Lower lobe of right lung (tissue), 2 donors: Measurements from ENCODE around the gene PCNX4. TPM values are rescaled to one million over a fixed set of nuclear protein-coding genes. Genes with fewer than 3 reads are reported as not detected.

Experiments
- ATAC-seq, 2 donors: fragments of 200-7000 bp; cut with Tn5 transposase; one replicate each; pipeline ENCODE4 v1.9.1; 2020 to 2022; ENCODE audit warnings: mild to moderate bottlenecking in 2 of 2, moderate library complexity in 2 of 2
- DNase-seq: peaks from one replicate; pipeline ENCODE4 v3.0.0-alpha.2; 2020
- H3K27ac ChIP-seq: fragments of 200-600 bp; one replicate; pipeline ENCODE4 v1.8.0; 2022
- H3K27me3 ChIP-seq: fragments of 200-600 bp; one replicate; pipeline ENCODE4 v1.8.0; 2022; ENCODE audit warnings: low read depth
- H3K36me3 ChIP-seq: fragments of 200-600 bp; one replicate; pipeline ENCODE4 v1.8.0; 2022; ENCODE audit warnings: mild to moderate bottlenecking
- H3K4me1 ChIP-seq: fragments of 200-600 bp; one replicate; pipeline ENCODE4 v1.8.0; 2022
- H3K4me3 ChIP-seq: fragments of 200-600 bp; one replicate; pipeline ENCODE4 v1.8.0; 2022; ENCODE audit warnings: mild to moderate bottlenecking
- H3K9me3 ChIP-seq: fragments of 200-600 bp; one replicate; pipeline ENCODE4 v1.8.0; 2022
- intact Hi-C: fragments of 100-400 bp; cut with DNase I; formaldehyde crosslinking; loops from one replicate; pipeline ENCODE4 v1.11.0; 2022
- total RNA-seq: library from RNA; stranded (reverse); fragmentation: NEBNext Ultra II Directional; extraction: Animal tissue kit (Norgen Biotek cat#: 25700); gene quantifications from one replicate; pipeline ENCODE4 v1.2.1, GENCODE V29; 2021
- TF ChIP-seq, protein P1 (sequence below): fragments of 200-600 bp; IDR thresholded peaks from one replicate; pipeline ENCODE4 v1.8.0; 2022; ENCODE audit warnings: antibody characterized with exemption, mild to moderate bottlenecking
- donor health status: DM: no; HTN: yes; CAD: no; lungs with severe emphysema.

The PCNX4 gene
- total RNA-seq, 1 donor from 2014 or later = 36.1 TPM

DNA sequence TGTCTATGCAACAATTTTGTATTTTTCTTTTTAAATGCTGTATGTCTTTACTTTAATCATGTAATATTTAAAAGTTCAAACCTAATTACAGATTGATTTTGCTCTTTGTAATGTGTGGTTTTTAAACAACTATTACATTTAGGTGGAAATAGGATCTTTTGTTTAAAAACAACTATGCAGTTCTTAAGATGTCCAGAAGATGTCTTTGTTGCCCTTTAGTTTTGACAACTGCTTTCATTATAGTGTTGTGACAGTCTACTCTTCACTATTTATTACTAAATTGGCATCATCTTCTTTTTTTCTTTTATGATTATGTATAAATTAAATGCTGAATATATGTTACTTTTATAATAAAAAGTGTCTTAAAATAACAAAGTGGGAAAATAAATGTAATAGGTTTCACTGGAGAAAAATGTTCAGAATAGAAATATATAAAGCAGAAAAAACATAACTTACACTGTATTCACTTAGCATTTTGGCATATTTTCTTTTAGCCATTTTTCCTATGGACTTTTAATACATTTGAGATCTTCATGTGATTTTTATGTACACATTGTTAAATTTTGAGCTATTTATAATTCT is 27.1 kb upstream of the PCNX4 start:
- no peaks in the 10 kb centered on the region for H3K4me1 ChIP-seq
- ATAC-seq (no peak), DNase-seq (no peak)
- H3K9me3 ChIP-seq = no peaks in the 10 kb centered on the region
- TF ChIP-seq, protein P1, sequence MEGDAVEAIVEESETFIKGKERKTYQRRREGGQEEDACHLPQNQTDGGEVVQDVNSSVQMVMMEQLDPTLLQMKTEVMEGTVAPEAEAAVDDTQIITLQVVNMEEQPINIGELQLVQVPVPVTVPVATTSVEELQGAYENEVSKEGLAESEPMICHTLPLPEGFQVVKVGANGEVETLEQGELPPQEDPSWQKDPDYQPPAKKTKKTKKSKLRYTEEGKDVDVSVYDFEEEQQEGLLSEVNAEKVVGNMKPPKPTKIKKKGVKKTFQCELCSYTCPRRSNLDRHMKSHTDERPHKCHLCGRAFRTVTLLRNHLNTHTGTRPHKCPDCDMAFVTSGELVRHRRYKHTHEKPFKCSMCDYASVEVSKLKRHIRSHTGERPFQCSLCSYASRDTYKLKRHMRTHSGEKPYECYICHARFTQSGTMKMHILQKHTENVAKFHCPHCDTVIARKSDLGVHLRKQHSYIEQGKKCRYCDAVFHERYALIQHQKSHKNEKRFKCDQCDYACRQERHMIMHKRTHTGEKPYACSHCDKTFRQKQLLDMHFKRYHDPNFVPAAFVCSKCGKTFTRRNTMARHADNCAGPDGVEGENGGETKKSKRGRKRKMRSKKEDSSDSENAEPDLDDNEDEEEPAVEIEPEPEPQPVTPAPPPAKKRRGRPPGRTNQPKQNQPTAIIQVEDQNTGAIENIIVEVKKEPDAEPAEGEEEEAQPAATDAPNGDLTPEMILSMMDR = peak; percentile 50
- H3K4me3 ChIP-seq = no peak overlapping the region
- no peaks in the 10 kb centered on the region for H3K27me3 ChIP-seq
- no peak overlapping the region for H3K27ac ChIP-seq
- intact Hi-C loops = loop anchor here (5.0 kb wide), 1 partner anchor 118 kb away; no protein-coding TSS in a partner anchor
- H3K36me3 ChIP-seq = no peaks in the 10 kb centered on the region

DNA sequence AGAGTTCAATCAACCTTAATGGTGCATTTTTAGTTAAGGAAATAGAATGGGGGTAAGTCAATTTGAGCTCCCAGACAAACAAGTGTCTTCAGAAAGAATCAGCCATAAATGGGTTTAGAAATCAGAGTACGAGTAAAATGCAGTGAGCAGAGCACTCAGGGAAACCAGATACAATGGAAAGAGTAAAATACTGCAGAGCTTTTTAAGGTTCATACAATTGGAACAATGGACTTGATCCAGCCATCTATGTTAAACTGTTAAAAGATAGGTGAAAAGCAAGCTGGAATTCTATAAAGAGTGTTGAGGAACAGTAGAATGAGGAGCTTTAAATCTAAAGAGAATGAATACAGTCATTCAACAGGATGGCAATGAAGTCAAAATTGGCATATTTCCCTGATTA is 23.8 kb upstream of the PCNX4 start:
- Histone ChIP-seq H3K9me3 (no peaks in the 10 kb centered on the region), H3K27me3 (no peaks in the 10 kb centered on the region), H3K27ac (no peak overlapping the region), H3K4me3 (no peak overlapping the region), H3K4me1 (no peaks in the 10 kb centered on the region), H3K36me3 (no peaks in the 10 kb centered on the region)
- ATAC-seq (no peak), DNase-seq (no peak)
- intact Hi-C loops = no loop called here
- TF ChIP-seq, protein P1 = no peak

DNA sequence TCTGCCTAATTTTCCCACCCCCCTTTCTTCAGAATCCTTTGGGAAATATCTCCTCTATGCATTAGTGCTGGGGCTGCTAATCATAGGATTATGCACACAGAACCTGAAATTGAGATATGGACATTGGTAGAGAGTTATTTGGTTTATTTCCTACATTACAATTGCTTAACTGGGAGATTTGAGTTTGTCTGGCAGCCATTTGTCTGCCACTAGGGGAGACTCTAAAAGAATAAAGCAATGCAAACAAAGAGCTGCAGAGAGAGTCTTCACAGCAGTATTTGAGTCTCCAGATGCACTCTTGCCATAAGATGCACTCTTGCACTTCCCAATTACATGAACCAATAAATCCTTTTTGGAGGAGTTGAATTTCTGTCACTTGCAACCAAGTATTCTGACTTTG is 12.0 kb upstream of the PCNX4 start:
- Histone ChIP-seq H3K4me1 (no peaks in the 10 kb centered on the region), H3K27ac (no peak overlapping the region), H3K9me3 (no peaks in the 10 kb centered on the region), H3K4me3 (no peak overlapping the region), H3K27me3 (no peaks in the 10 kb centered on the region), H3K36me3 (no peaks in the 10 kb centered on the region)
- no peak for DNase-seq
- TF ChIP-seq, protein P1 = no peak
- intact Hi-C loops = no loop called here
- ATAC-seq = no peak

DNA sequence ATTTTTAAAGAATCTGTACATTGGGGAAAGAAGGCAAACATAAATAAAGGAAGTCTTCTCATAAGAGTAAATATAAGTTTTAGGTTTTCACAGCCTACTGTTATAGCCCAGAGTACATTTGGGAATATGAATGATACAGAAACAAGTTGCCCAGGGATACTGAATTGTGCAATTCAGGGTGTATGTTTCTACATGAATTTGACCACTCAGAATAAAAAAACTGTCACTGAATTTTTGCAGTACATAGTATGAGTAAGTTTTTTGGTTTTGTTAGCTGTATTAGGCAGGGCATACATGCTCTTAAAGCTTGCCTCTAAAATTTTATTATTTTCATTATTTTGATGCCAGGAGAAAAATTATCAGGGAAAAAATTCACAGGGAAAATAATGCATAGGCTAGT is 6.6 kb upstream of the PCNX4 start:
- TF ChIP-seq, protein P1 = no peak
- no peak overlapping the region for H3K4me3 ChIP-seq
- no peak for DNase-seq
- no peak overlapping the region for H3K27ac ChIP-seq
- intact Hi-C loops = no loop called here
- no peak for ATAC-seq
- no peaks in the 10 kb centered on the region for H3K36me3 ChIP-seq
- H3K9me3 ChIP-seq = no peaks in the 10 kb centered on the region
- no peaks in the 10 kb centered on the region for H3K27me3 ChIP-seq
- H3K4me1 ChIP-seq = no peaks in the 10 kb centered on the region

DNA sequence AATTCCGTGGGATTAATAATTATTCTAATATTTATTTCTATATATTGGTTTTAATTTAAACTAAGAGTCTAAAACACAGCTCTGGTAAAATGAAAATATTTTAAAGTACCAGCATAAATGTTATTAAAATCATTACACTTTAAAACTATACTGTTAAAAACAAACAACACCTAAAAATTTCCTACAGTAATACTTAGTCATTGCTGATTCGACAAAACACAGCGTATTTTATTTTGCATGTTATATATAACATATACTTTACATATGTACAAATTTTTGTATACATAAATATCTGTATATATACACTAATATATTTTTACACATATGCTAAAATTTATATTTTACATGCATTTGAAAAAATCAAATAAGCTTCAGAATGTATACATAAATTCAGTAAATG is 6.0 kb upstream of the PCNX4 start:
- no peak for DNase-seq
- Histone ChIP-seq H3K27me3 (no peaks in the 10 kb centered on the region), H3K27ac (no peak overlapping the region), H3K9me3 (no peaks in the 10 kb centered on the region), H3K4me1 (peaks cover 5% of the 10 kb centered on the region), H3K36me3 (no peaks in the 10 kb centered on the region), H3K4me3 (no peak overlapping the region)
- TF ChIP-seq, protein P1 = no peak
- intact Hi-C loops = no loop called here
- ATAC-seq = no peak
